ENCODE measurements around the gene KIF6. TPM values are rescaled to one million over a fixed set of nuclear protein-coding genes. Genes with fewer than 3 reads are reported as not detected.

The KIF6 gene
- total RNA-seq, 2 experiments from 2014 or later, result 0.31 TPM; not detected in 1

DNA sequence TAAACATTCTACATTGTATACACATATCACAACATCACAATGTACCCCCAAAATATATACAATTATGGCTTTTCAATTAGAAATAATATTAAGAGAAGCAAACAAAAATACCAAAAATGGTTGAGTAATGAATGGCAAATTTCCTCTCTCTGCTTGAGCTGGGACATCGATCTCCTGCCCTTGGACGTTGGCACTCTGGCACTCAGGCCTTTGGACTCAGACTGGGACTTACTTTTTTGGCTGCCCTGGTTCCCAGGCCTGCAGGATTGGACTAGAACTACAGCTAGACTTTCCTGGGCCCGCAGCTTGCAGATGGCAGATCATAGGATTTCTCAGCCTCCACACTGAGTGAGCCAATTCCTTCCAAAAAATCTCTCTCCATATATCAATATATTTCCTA lies 349.8 kb downstream of the KIF6 start:
- Mint-ChIP-seq H3K27me3 (peaks cover 9% of the 10 kb centered on the region), H3K4me3 (no peak overlapping the region), H3K4me1 (ENCODE audit: low read depth) (no peaks in the 10 kb centered on the region), H3K9me3 (no peaks in the 10 kb centered on the region), H3K36me3 (no peaks in the 10 kb centered on the region), H3K27ac (no peak overlapping the region)
- CTCF ChIA-PET, result no interaction called here
- POLR2A ChIA-PET, result no interaction called here
- intact Hi-C loops (cut with micrococcal nuclease), result no loop called here
- DNase-seq, result no peak

- intact Hi-C loops (cut with micrococcal nuclease), result no loop called here
- Mint-ChIP-seq H3K27ac (no peak overlapping the region), H3K4me3 (no peak overlapping the region), H3K36me3 (no peaks in the 10 kb centered on the region), H3K4me1 (ENCODE audit: low read depth) (no peaks in the 10 kb centered on the region), H3K27me3 (peaks cover 8% of the 10 kb centered on the region), H3K9me3 (no peaks in the 10 kb centered on the region)
- POLR2A ChIA-PET, result no interaction called here
- CTCF ChIA-PET, result no interaction called here
- DNase-seq, result no peak
Observed at GRCh38 chr6:39370390-39370789, 354.8 kb downstream of the KIF6 start.

- no peak for DNase-seq
- intact Hi-C loops (cut with micrococcal nuclease), result no loop called here
- CTCF ChIA-PET, result no interaction called here
- POLR2A ChIA-PET, result no interaction called here
- H3K9me3 Mint-ChIP-seq, result no peaks in the 10 kb centered on the region
- H3K27me3 Mint-ChIP-seq, result peaks cover 8% of the 10 kb centered on the region
- H3K4me3 Mint-ChIP-seq, result no peak overlapping the region
- H3K4me1 Mint-ChIP-seq (ENCODE audit: low read depth), result no peaks in the 10 kb centered on the region
- H3K27ac Mint-ChIP-seq, result no peak overlapping the region
- no peaks in the 10 kb centered on the region for H3K36me3 Mint-ChIP-seq
Observed at GRCh38 chr6:39369987-39370386, 355.2 kb downstream of the KIF6 start.

DNA sequence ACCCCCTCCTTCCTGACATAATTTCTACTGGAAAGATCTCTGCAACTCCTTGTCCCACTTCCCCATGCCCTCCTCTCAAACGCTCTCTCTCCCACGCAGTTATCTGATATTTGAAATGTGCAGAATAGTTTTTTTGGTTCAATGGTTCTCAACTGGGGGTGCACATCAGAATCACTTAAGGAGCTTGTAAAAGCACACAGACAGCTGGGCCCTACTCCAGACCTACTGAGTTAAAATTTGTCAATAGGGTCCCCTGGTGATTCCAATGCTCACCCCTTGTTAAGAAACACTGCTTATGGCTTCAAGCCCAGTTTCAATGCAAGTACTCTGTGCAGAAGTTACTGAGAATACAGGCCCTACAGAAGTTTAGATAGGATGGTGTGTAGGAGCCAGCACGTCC lies 357.5 kb downstream of the KIF6 start:
- CTCF ChIA-PET, result interaction anchor here (1.1 kb wide), 1 partner anchor 19 kb away, joined by 3 read pairs; no protein-coding TSS in a partner anchor
- H3K27ac Mint-ChIP-seq, result no peak overlapping the region

DNA sequence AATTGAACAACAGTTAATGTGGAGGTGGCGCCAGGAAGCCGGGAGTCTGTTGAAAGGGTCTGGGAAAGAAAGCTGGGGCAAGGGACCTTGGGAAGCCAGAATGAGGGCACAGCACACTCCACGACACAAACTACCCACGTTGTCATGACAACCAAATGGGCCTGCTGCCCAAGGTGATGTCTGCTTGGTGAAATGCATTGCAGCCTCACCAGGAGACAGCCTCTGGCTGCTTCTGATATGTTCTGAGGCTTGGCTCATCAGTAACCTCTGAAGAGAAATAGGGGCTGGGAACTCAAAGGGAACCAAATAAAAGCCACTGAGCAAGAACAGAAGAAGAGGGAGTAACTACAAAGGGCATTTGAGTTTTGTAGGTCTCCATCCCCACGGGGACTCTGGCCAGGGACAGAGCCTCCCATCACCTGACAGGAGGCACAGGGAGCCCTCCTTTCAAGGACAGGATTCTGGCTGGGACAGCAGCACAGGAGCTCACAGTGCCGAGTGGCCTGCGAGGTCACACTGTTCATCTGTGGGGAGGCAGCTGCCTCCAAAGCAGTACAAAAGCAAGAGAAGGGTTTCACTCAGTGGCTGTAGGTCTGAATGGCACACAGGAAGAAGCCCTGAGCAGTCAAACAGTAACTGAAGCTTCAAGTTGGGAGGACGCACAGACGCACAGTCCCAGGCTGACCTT lies 358.1 kb downstream of the KIF6 start:
- Mint-ChIP-seq H3K4me3 (no peak overlapping the region), H3K4me1 (ENCODE audit: low read depth) (no peaks in the 10 kb centered on the region), H3K9me3 (no peaks in the 10 kb centered on the region), H3K27me3 (peaks cover 9% of the 10 kb centered on the region), H3K36me3 (no peaks in the 10 kb centered on the region), H3K27ac (no peak overlapping the region)
- intact Hi-C loops (cut with micrococcal nuclease), result no loop called here
- ChIA-PET POLR2A (no interaction called here), CTCF (interaction anchor here (1.0 to 1.1 kb wide), 2 partner anchors 10 to 19 kb away, joined by 3 to 7 read pairs; no protein-coding TSS in a partner anchor)
- DNase-seq, result no peak

More for the DNA sequence above, 357.5 kb downstream of the KIF6 start:
- Mint-ChIP-seq H3K9me3 (no peaks in the 10 kb centered on the region), H3K27me3 (peaks cover 10% of the 10 kb centered on the region), H3K36me3 (no peaks in the 10 kb centered on the region), H3K4me3 (no peak overlapping the region), H3K4me1 (ENCODE audit: low read depth) (no peaks in the 10 kb centered on the region)
- no peak for DNase-seq
- intact Hi-C loops (cut with micrococcal nuclease), result no loop called here
- POLR2A ChIA-PET, result no interaction called here

GRCh38 chr6:39365281-39366074 lies 359.7 kb downstream of the KIF6 start:
- POLR2A ChIA-PET, result no interaction called here
- Mint-ChIP-seq H3K27ac (no peak overlapping the region), H3K4me1 (ENCODE audit: low read depth) (peaks cover 3% of the 10 kb centered on the region)

DNA sequence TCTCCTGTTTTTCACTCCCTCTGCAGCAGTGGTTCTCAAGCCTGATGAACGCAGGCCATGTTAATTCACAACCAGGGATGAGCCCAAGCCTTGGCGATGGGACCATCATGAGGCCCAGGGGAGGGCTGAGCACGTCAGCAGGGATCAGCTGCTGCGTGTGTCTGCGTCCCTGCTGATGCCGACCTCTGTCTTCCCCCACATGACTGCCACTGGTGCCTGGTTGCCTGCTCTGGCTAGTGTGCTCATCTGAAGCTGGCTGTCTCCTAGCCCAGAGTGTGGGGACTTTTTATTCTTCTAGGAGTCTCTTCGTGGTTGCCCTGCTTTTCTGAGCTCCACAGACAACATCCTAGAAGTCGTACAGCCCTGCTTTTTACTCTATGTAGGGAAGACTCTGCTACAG lies 361.9 kb downstream of the KIF6 start:
- CTCF ChIA-PET, result interaction anchor here (1.2 to 2.4 kb wide), 3 partner anchors 66 to 531 kb away, joined by 3 to 12 read pairs (median 3); no protein-coding TSS in a partner anchor

More at GRCh38 chr6:39365281-39366074, 359.7 kb downstream of the KIF6 start:
- H3K9me3 Mint-ChIP-seq, result no peaks in the 10 kb centered on the region
- CTCF ChIA-PET, result interaction anchor here (0.6 kb wide), 1 partner anchor 474 kb away, joined by 3 read pairs; no protein-coding TSS in a partner anchor
- peaks cover 9% of the 10 kb centered on the region for H3K27me3 Mint-ChIP-seq
- intact Hi-C loops (cut with micrococcal nuclease), result no loop called here
- H3K4me3 Mint-ChIP-seq, result no peak overlapping the region
- H3K36me3 Mint-ChIP-seq, result no peaks in the 10 kb centered on the region
- DNase-seq, result no peak

GRCh38 chr6:39362487-39362865 lies 362.7 kb downstream of the KIF6 start:
- H3K9me3 Mint-ChIP-seq, result no peaks in the 10 kb centered on the region
- H3K36me3 Mint-ChIP-seq, result no peaks in the 10 kb centered on the region
- intact Hi-C loops (cut with micrococcal nuclease), result no loop called here
- H3K27me3 Mint-ChIP-seq, result peaks cover 4% of the 10 kb centered on the region
- CTCF ChIA-PET, result interaction anchor here (0.7 to 2.4 kb wide), 10 partner anchors 10 to 1549 kb away, joined by 3 to 12 read pairs (median 3); no protein-coding TSS in a partner anchor
- POLR2A ChIA-PET, result no interaction called here
- no peak for DNase-seq
- H3K4me1 Mint-ChIP-seq (ENCODE audit: low read depth), result peaks cover 3% of the 10 kb centered on the region
- H3K27ac Mint-ChIP-seq, result no peak overlapping the region
- H3K4me3 Mint-ChIP-seq, result no peak overlapping the region

More for the DNA sequence above, 361.9 kb downstream of the KIF6 start:
- Mint-ChIP-seq H3K4me1 (ENCODE audit: low read depth) (peaks cover 3% of the 10 kb centered on the region), H3K27ac (no peak overlapping the region), H3K36me3 (no peaks in the 10 kb centered on the region), H3K27me3 (peaks cover 4% of the 10 kb centered on the region), H3K9me3 (no peaks in the 10 kb centered on the region), H3K4me3 (no peak overlapping the region)
- DNase-seq, result no peak
- POLR2A ChIA-PET, result no interaction called here
- intact Hi-C loops (cut with micrococcal nuclease), result no loop called here

DNA sequence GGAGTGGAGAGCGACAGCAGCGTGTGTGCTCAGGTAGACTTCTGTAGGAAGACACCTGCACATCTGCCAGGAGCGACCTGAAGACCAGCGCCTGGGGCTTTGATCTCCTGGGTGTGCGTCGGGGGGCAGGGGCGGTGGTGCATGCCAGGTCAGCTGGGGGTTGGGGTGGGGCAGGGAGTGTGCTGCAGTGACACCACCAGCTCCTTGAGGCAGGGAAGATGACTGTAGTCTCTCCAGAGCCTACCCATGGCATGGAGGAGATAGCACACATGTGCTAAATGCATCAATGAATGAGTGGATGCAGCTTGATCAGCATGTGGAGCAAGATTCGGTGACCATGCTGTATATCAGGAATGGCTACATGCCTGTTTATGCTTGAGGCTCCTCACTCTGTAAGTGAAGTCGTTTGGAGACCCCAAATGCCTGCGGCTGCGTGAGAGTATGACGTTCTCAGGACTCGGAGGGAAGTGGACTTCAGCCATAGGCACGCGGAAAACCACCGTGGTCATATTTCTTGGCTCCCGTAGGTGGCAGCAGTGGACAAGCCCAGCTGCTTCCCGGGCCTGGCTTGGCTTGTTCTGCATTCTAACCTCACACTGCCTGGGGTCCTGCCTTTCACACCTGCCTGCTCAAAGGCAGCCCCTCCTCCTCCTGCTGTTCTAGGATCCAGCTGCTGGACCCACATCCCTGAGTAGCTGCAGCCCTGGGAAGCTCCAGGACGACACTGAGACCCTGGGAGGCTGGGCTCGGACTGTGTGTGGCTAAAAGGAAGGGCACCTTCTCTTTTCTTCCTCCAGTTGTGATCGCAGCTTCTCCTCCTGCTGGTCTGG lies 363.3 kb downstream of the KIF6 start:
- Mint-ChIP-seq H3K36me3 (no peaks in the 10 kb centered on the region), H3K4me1 (ENCODE audit: low read depth) (peaks cover 3% of the 10 kb centered on the region), H3K27me3 (peaks cover 4% of the 10 kb centered on the region), H3K4me3 (no peak overlapping the region), H3K9me3 (no peaks in the 10 kb centered on the region), H3K27ac (no peak overlapping the region)
- POLR2A ChIA-PET, result no interaction called here
- intact Hi-C loops (cut with micrococcal nuclease), result no loop called here
- peak; percentile 56 for DNase-seq
- CTCF ChIA-PET, result interaction anchor here (0.7 to 2.4 kb wide), 9 partner anchors 9 to 1550 kb away, joined by 3 to 12 read pairs (median 3); no protein-coding TSS in a partner anchor

GRCh38 chr6:39360378-39360777 lies 364.8 kb downstream of the KIF6 start:
- Mint-ChIP-seq H3K9me3 (no peaks in the 10 kb centered on the region), H3K36me3 (no peaks in the 10 kb centered on the region), H3K27me3 (peaks cover 4% of the 10 kb centered on the region), H3K4me3 (no peak overlapping the region), H3K27ac (no peak overlapping the region), H3K4me1 (ENCODE audit: low read depth) (peaks cover 3% of the 10 kb centered on the region)
- CTCF ChIA-PET, result interaction anchor here (1.6 kb wide), 1 partner anchor 12 kb away, joined by 4 read pairs; no protein-coding TSS in a partner anchor
- no peak for DNase-seq
- intact Hi-C loops (cut with micrococcal nuclease), result no loop called here
- POLR2A ChIA-PET, result no interaction called here

DNA sequence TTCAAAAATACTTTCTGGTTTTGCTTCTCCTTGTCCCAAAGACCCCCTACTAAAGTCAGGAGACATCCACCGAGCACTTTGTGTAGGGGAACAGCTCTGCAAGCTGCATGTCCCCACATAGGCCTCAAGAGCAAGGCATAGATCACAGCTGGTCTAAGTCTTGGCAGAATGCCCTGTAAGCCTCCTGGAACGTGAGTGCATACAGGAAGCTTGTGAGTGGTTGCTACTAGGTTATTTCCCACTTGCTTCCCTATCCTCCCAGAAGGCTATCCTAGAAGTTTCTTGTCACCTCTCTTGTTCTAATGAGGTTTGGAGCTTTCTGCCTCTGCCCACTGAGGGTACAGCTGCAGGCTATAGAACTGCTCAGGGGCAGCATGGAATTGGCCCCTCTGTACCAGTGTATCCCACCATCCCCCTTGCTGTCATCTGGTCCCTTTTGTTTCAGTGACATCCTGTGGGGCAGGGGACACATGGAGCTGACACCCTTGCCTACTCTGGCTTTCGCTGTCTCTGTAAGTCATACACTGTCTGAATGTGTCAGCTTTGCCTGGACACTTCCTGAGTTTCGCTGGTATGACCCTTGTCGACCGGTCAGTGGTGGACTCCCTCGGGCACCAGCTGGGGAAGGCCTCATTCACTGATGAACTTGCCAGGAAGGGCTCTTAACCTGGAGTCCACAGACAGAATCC lies 367.1 kb downstream of the KIF6 start:
- intact Hi-C loops (cut with micrococcal nuclease), result no loop called here
- no peak overlapping the region for H3K4me3 Mint-ChIP-seq
- no peak for DNase-seq
- no peaks in the 10 kb centered on the region for H3K36me3 Mint-ChIP-seq
- H3K4me1 Mint-ChIP-seq (ENCODE audit: low read depth), result peaks cover 3% of the 10 kb centered on the region
- H3K9me3 Mint-ChIP-seq, result no peaks in the 10 kb centered on the region
- peaks cover 3% of the 10 kb centered on the region for H3K27me3 Mint-ChIP-seq
- ChIA-PET CTCF (interaction anchor here (0.5 to 1.8 kb wide), 3 partner anchors 9 to 509 kb away, joined by 3 to 7 read pairs (median 4); no protein-coding TSS in a partner anchor), POLR2A (no interaction called here)
- H3K27ac Mint-ChIP-seq, result no peak overlapping the region
